PC-9 (cell line): ENCODE measurements around the gene ZNF516.

Experiments used
- CTCF ChIP-seq: fragments of 200-600 bp; sonication (generic); conservative IDR thresholded peaks from 2 replicates; pipeline ENCODE4 v1.6.1; 2017; ENCODE audit warnings: mixed run types, antibody characterized with exemption, mild to moderate bottlenecking, moderate library complexity
- EZH2 ChIP-seq: fragments of 200-600 bp; sonication (generic); IDR thresholded peaks from 2 replicates; pipeline ENCODE4 v1.8.0; 2017; ENCODE audit warnings: antibody characterized with exemption, low read depth

- TF ChIP-seq CTCF (no peak), EZH2 (no peak)
Observed at GRCh38 chr18:76493213-76494161, 1.6 kb downstream of the ZNF516 start.
